Left ventricle myocardium superior (tissue), 1 donor: ENCODE measurements around the gene RETREG3. TPM values are rescaled to one million over a fixed set of nuclear protein-coding genes. Genes with fewer than 3 reads are reported as not detected.
A peak's percentile ranks its signal among the peaks of the same experiment; 100 is the strongest.
"Not testable (repeated sequence)": the region's sequence is repeated elsewhere in the genome, so short reads cannot be mapped to it uniquely, and the experiment has no call there.

Experiments
- ATAC-seq: fragments of 200-7000 bp; cut with Tn5 transposase; one replicate; pipeline ENCODE4 v1.9.1; 2020; ENCODE audit warnings: mild to moderate bottlenecking, moderate library complexity
- DNase-seq: peaks from one replicate; pipeline ENCODE4 v3.0.0-alpha.2; 2020
- intact Hi-C: fragments of 100-400 bp; cut with micrococcal nuclease; formaldehyde crosslinking; loops from one replicate; pipeline ENCODE4 v1.11.0; 2022
- total RNA-seq: library from RNA; stranded (reverse); fragmentation: NEBNext Ultra II Directional; extraction: Animal tissue kit (Norgen Biotek cat#: 25700); gene quantifications from one replicate; pipeline ENCODE4 v1.2.1, GENCODE V29; 2021
- donor health status: DM: no; HTN: yes; CAD: no; lungs with severe emphysema.

RETREG3 gene
- total RNA-seq, 1 donor from 2014 or later = 25.7 TPM

DNA sequence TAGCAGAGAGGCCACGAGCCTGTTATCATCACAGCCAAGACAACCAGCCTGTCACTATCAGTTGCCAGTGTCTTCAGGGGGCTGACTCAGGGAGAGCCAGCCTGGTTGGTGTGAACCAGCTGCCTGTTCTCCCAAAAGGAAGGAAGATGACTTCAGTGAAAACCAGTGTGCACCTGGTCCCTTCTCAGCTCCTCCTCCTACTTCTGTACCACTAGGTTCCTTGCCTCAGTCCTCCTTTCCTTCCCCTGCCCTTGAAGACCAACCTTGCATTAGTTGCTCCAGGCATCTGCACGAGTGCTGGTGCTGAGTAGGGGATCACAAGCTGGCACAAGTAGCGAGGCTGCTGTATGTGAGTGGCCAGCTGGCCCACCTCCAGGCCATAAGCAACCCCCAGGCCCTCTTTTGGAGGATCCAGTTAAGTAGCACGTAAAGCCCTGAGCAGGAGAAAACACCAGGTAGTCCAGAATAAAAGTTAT lies 8.8 kb upstream of the RETREG3 start:
- intact Hi-C loops = no loop called here
- peak; percentile 37 for ATAC-seq
- no peak for DNase-seq

DNA sequence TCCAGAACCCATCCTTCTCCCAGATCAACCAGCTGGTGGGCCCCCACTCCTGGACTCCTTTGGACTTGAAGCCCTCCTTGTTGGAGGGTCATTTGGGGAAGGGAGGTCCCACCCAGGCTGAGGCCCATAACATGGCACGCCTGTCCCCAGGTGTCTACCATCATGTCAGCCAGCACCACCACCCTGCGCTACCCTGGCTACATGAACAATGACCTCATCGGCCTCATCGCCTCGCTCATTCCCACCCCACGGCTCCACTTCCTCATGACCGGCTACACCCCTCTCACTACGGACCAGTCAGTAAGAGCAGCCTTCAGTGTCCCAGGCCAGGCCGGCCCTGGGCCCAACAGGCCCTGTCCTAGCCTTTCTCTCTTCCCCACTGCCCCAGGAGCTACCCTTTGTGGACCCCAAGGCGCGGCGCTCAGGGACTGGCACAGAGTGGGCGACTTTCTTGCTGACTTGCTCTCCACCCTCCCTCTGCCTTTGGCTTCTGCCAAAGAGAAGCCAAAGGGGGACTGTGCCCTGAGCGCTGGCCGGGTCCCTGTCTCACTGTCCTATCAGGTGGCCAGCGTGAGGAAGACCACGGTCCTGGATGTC lies 4.6 kb upstream of the RETREG3 start:
- DNase-seq = no peak
- no peak for ATAC-seq
- intact Hi-C loops = no loop called here

DNA sequence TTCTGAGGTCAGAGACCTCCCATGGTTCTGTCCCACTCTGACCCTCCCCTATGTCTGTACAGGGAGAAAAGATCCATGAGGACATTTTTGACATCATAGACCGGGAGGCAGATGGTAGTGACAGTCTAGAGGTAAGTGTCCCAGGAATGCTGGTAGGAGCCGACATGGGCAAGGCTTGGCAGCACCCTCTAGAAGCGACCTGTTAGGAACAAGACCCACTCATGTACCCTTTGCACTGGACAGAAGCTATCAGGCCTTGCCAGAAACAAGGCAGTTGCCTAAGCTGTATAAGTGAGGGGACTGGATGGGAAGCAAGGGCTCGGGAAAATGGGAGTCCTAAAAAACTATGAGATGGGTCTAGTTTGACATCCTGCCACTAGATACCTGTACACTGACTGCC lies 2.8 kb upstream of the RETREG3 start:
- ATAC-seq = no peak
- intact Hi-C loops = no loop called here
- no peak for DNase-seq

DNA sequence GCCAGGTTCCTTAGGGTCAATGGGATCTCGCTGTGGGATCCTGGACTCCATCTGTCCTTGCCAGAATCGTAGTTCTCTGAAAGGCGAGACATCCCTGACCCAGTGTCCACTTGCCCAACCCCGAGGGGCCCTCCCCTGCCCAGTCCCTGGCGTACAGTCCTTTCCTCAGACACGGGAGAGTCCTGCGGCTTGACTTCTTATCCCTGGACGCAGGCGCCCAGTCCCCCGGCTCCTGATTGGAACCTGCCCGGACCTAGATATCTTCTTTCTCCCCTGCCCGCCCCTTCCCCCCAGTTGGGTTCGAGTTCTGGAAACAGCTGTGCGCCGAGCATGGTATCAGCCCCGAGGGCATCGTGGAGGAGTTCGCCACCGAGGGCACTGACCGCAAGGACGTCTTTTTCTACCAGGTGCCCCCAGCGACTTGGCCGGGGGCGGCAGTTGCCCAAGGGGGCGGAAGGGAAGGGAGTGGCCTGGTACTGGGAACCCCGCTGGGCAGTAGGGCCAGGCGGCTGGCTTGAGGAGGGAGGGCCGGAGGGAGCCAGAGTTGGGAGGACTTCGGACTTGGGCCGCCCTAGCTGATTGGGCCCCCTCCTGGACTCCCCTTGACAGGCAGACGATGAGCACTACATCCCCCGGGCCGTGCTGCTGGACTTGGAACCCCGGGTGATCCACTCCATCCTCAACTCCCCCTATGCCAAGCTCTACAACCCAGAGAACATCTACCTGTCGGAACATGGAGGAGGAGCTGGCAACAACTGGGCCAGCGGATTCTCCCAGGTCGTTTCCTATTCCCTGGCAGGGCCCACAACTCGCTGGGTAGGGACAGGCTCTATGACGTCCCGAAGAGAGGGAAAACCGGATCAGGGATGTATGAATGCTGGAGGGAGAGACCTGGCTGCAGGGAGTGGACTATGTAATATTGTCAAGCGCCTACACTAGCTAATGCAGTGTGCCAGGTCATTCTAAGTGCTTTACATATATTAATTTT lies 934 bp upstream of the RETREG3 start:
- intact Hi-C loops, DNase-seq: not testable (repeated sequence)
- ATAC-seq = peak; percentile 36

DNA sequence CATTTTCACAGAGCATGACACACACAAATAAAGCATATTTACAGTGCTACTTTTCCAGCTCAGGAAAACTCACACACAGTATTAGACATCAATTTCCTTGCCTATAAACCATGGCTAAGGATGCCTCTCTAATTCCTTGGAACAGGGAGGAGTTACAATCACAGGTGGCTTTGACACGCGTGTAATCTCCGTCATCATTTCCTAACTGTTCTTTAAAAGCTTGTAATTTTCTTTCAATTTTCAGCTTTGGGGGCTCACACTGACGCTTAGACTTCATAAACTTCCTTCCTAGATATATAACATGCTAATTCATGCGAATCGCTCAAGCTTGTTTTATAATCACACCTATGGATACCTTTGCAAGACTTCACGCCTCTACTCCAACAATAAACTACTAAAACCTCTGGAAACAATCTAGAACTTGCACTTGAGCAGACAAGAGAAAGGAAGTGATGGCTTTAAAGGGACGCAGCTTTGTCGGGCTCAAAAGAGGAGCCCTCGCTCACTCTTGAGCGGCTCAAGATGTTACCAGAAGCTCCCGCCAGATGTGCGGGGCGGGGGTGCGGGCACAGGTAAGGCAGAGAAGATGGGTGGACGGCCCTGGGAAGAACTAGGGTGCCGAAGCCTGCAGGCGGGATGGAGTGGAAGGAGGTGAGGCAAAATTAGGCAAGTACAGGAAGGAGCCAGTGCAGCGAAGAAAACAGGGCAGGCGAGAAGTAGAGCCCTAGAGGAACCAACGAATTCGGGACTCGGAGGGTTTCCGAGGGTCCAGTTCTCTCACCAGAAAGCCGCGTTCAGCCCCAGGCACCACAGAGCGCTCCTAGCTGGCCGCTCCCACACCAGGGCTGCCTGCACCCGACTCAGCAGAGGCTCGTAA lies 631 bp downstream of the RETREG3 start:
- peak; percentile 69 for ATAC-seq
- peak; percentile 39 for DNase-seq
- intact Hi-C loops = no loop called here

DNA sequence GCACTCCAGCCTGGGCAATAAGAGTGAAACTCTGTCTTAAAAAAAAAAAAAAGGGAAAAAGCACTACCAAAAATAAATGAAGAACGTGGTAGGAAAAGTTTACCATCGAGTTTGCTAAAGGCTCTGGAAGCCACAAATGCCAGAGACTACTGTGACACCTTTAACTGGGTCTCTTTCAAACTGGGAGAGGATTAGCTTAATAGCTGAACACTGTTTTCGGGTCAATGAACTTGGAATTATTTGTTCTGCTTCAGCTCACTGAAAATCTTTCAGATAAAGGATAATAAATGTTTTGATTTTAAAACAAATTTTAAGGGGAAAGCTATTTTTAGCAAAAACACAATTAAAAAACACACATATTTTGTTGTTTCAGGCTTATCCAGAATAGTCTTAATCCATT lies 1.4 kb downstream of the RETREG3 start:
- DNase-seq (no peak), ATAC-seq (no peak)
- intact Hi-C loops = no loop called here

DNA sequence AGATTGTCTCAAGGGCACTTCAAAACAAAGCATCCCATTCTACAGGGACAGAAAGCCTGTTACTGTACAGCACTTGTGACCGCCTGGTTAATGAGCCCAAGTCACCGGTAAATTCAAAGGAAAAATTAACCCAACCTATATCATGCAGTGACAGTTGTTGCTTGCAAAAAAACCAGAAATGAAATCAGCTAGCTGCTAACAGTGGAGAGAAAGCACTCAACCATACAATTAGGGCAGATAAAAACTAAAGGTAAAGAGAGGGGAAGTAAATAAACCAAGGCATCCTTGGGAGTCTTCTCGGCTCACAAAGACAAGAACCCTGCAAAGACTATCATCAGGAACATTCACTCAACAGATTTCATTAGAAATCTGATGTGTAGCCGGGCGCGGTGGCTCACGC lies 5.9 kb downstream of the RETREG3 start:
- intact Hi-C loops = no loop called here
- no peak for DNase-seq
- no peak for ATAC-seq

DNA sequence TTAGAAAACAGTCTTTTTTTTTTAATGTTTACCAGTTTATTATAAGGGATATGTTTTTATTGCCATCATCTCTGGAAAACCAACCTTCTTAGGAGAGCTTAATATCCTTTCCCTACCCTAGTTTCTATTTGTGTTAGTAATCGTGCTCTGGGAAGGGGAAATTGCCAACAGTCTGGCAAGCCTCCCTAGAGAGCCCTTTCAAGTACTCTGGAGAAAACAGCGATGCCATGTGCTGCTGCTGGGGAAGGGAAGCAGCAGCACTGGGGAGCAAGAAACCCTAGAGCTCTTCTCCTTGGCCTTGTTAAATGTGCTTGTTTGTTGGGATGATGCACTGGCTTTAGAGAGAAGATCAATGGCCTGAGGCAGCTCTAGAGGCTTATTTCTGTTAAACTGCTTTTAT lies 10.3 kb downstream of the RETREG3 start:
- no peak for DNase-seq
- peak; percentile 90 for ATAC-seq
- intact Hi-C loops = no loop called here

DNA sequence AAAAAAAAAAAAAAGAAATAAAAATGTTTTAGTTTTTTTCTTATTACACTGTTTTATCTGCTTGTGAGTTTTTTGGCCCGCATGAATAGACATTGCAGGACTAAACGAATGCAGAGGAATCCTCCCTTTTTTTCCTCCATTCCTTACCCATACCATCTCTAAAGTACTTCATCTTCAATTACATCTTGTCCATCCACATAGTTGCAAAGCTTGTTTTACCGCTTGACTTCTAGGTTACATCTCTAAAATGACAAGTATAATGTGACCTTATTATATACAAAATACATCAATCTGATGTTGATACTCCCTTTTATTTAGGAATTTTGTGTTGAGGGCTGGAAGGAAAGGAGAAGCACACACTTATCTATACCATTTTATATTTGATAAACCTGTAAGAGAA lies 12.8 kb downstream of the RETREG3 start:
- no peak for ATAC-seq
- intact Hi-C loops = no loop called here
- DNase-seq = no peak

DNA sequence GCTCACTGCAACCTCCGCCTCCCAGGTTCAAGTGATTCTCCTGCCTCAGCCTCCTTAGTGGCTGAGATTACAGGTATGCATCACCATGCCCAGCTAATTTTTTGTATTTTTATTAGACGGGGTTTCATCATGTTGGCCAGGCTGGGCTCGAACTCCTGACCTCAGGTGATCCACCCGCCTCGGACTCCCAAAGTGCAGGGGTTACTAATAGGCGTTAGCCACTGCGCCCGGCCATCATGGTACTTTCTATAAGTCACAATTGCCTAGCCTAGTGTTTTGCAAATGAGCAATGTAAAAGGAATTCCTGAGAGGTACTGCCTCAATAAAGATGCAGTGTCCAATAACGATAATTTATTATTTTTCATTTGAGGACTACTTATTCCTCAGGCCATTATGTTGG lies 17.8 kb downstream of the RETREG3 start:
- intact Hi-C loops = no loop called here
- DNase-seq (no peak), ATAC-seq (no peak)

DNA sequence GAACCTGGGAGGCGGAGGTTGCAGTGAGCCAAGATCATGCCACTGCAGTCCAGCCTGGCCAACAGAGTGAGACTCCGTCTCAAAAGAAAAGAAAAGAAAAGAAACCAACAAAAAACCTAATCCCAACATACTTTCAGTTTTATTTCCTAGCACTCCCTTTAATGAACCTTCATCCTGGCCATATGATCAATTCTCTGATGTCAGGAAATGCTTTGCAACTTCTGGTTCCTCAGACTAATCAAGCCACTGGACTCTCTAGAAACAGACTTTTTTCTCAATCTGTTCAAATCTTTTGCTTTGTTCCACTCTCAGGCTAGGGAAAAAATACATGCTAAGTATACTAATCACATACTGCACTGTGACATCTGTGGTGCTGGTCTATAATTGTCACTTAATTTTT lies 18.3 kb downstream of the RETREG3 start:
- DNase-seq (no peak), ATAC-seq (no peak)
- intact Hi-C loops = no loop called here

DNA sequence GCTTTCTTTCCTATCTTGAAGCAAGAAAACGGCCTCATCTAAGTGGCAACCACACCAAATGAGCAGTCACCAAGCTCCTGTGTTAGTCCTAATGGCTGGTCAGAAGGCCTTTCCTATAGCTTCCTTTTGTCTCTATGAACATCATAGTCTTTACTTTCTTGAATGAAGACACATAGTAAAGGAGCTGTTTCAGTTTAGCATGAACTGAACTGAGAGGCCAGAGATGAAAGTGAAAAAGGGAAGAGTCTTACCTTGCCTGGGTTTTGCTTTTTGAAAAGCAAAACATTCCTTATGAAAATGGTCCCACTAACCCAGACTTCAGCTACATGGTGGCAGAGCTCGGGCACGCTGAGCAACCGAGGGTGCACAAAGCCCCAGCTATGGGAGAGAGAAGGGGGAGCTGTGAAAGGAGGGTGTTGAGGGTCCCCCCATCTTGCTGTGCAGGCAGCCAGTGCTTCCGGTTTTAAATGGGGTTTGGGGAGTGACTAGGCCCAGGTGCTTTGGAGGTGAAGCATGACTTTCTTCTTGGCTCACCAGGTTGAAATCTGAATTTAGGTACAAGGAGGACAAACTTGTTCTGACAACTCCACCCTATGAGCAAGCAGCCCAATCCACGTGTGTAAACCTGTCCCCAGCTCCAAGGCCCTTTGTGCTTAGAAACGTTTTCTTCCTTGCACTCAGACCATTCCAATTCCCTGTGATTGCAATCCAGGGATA lies 22.5 kb downstream of the RETREG3 start:
- intact Hi-C loops = no loop called here
- ATAC-seq (no peak), DNase-seq (no peak)

DNA sequence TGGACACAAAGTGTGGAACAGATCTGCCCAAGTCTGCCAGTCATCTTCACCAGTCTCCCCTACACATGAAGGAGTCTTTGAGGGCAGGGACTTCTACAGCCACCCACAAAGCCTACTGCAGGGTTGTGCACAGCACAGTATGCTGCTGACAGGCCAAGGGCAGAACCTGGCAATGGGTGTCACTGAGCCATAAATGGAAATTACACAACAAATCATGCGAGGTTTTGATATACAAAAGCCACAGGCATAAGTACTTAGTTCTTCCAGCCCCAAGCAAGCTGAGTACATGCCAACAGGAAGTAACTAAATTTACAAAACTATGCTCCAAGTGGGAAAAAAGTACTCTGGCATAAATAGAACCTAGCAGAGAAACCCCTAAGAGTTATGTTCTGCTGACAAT lies 23.8 kb downstream of the RETREG3 start:
- DNase-seq = no peak
- intact Hi-C loops = no loop called here

DNA sequence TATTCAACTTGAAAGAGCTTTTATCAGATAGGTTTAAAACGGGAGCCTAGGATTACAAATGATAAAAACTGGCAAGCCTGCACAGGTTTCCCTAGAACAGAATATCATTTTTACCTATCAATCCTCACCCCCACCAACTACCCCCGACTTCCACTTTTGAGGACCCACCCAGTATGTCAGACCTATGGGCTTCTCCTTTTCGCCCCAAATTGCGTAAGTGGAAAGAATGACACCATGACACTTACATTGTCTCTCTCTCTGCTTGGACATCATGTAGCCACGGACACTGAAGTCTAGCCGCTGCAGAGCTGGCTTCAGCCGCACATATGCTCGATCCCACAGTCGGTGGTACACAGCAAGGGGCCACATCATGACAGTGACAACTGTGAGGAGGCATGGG lies 24.3 kb downstream of the RETREG3 start:
- intact Hi-C loops = no loop called here
- DNase-seq (no peak), ATAC-seq (no peak)

More for the DNA sequence above, 23.8 kb downstream of the RETREG3 start:
- ATAC-seq = peak; percentile 59

DNA sequence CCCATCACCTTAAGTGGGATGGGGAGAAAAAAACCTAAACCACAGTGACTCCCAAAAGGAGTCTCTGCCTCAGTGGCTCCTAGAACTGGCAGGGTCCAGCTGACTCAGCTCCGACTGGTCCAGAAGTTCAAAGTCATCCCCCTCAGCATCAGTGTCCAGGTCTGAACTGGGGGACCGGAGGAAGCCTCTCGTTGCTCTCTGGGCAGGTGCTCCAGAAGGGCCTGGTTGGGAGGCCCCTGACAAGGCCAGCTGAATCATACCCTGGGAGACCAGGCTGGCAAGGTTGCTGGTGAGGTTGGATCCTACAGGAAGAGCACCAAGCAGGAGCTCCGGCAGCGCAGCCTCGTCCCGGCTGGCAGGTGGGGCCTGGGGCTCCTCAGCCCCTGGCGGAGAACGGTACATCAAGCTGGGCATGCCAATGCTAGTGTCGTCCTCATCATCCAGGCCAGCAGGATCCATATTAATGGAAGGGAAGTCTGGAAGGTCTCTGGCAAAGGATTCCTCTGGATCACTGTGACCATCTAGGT lies 27.4 kb downstream of the RETREG3 start:
- ATAC-seq = no peak
- intact Hi-C loops = no loop called here
- no peak for DNase-seq

DNA sequence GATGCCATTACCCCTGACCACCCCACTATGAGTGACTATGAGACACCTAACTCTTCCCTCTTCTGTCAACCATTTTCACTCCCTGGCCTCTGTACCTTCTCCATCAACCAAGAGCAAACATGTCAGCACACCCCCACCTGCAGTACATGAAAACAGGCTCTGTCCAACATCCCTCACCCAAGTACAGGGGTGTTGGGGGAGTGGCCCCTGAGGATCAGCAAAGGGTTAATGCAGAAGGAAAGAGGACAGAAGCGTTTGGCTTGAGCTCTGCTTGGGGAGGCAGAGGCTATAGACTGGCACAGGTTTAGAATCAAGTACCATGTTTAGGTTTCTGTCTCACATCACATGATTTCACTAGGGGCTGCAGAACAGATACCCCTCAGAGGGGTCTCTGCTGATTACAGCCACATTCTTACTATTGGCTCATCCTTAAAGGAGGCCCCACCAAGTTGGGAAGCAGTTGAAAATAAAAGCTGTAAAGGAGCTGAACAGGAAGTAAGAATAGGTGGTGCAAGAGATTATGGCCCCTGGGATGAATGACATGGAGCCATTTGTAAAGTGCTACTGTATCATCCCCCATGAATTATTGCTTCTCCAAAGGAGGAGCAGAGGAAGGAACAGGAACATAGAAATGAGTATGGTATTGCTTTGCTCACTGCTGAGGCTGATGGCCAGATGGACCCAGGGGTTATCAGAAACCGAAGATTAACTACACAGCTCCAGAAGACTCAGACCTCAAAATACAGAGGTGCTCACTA lies 29.2 kb downstream of the RETREG3 start:
- no peak for ATAC-seq
- DNase-seq = no peak
- intact Hi-C loops = no loop called here

DNA sequence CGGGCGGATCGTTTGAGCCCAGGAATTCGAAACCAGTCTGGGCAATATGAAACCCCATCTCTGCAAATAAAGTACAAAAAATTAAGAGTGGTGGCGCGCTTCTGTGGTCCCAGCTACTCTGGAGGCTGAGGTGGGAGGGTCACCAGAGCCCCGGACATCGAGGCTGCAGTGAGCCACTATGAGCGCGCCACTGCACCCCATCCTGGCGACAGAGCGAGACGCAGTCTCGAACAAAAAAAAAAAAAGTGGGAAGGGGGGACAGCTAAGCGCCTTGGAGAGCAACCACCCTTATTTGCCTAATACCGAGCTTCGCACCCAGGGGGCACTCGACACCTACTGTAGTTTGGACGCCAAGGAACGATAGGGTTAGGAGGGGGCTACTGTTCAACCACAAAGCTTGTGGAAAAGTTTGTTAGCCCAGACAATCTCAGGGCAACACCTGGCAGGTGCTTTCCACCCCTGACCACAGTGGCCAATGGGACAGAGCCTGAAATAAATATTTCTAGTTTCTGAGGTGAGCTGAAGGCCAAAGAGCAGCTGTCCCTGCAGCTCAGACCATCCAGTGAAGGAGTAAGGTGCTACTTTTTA lies 30.8 kb downstream of the RETREG3 start:
- DNase-seq = peak; percentile 82
- peak; percentile 81 for ATAC-seq
- intact Hi-C loops = no loop called here
